NCI-H510A (cell line): ENCODE measurements around the gene CCR3.

Experiments used
- DNase-seq: peaks from one replicate; lab custom pipeline; 2025; lab: John Stamatoyannopoulos, UW

CCR3 gene

GRCh38 chr3:46298871-46299607, 56.8 kb downstream of the CCR3 start:
- DNase-seq, result no peak

DNA sequence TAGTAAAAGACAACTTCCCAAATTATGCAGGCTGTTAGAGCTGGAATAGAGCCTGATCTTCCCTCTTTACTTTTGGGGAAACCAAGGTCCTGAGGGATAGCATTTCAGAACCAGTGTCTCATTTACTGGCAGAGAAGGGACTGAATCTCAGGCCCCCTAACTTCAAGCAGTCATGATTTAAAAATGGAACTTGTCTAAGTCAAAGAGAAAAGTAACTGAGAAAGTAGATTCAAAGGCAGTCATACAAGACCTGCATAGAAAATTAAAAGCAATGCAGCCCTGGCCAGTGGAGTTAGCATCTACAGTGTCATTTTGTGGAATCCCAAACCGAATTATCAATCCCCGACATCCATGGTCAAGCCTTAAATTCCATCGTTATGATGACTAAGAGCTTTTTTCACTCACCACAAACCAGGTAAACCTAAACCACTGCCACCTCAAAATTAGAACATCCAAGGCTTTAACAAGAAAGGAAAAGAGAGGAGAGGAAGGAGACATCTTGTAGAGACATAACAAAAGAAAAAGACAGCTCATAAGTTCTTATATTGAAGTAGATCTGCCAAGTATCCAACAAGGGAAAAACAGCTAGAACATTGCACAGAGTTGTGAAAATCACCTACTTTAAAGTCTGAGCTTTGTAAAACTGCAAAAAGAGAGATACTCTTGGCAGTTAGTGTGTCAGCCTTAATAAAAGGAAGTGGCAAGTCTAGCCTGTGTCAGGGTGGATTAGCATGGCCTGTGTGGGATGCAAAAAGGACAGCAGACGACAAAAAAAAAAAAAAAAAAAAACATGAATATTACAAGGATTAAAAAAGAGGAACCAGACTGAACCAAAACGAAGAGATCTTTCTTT, 57.6 kb downstream of the CCR3 start:
- no peak for DNase-seq

DNA sequence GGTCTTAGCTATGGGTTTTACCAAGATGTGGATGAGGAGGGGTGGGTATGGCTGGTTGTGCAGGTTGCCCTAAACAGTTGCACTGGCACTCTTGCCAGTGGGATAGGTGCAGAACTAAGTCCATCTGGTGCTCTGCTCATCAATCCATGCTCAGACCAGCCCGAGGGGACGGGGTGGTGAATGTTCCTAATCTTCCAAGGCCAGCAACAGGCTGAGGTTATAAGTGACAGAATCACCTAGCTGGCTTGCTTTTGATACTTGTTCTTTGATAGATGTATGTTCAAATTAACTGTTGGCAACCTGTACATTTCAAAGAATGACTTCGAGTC, 58.2 kb downstream of the CCR3 start:
- DNase-seq, result no peak

- no peak for DNase-seq
Measured at GRCh38 chr3:46301122-46301835, 59.0 kb downstream of the CCR3 start.

DNA sequence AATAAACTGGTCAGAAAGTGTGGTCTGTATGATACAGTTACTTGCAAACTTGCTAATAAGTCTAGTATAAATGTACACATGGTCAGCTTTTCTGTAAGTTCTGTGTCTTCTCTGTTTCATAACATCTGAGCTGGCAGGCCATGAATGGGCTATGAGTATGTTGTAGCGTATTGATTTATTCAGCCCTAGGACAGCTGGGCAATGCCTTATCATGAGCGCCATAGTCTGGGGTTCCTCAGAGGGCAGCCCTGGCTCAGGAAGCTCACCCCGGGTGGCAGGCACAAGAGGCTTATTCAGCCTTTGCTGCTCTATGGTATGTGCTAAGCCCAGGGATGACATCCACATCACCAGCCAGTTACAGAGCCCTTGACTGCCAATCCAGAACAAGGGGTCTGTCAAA, 61.0 kb downstream of the CCR3 start:
- no peak for DNase-seq

GRCh38 chr3:46304739-46305138, 62.5 kb downstream of the CCR3 start:
- DNase-seq, result no peak

DNA sequence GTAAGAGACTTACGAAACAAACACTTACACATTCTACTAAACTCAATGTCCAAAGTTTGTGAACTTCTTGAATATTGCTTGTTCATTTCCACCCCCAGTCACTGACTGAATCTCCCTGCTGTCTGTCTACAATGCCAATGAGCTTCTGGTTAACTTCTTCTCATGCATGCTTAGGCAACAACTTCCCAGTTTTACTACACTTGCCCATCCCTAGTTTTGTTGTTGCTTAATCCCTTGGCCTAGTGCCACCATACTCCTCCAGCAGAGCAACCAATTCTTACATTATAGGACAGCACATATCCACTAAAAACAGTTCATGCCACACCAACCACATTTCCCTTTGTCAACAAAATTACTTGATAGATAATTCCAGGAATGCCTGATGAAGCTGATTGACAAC, 70.7 kb downstream of the CCR3 start:
- no peak for DNase-seq

GRCh38 chr3:46314517-46314916, 72.3 kb downstream of the CCR3 start:
- no peak for DNase-seq

GRCh38 chr3:46316206-46316605, 73.9 kb downstream of the CCR3 start:
- DNase-seq, result no peak
